Fibroblast of lung (primary cell): ENCODE measurements around the gene JAKMIP3. TPM values are rescaled to one million over a fixed set of nuclear protein-coding genes. Genes with fewer than 3 reads are reported as not detected.

Experiments used
- DNase-seq, 2 donors: peaks; one replicate each; pipeline versions ENCODE4 v3.0.0 to v3.0.0-alpha.2; 2010; ENCODE audit warnings: low read depth in 2 of 2
- H2AFZ ChIP-seq: 2 replicates; pipeline ENCODE4 v1.5.1; 2012; ENCODE audit warnings: low read length, control low read depth, inconsistent platforms
- H3K27ac ChIP-seq: 2 replicates; pipeline ENCODE4 v1.5.1; 2011; ENCODE audit warnings: low read length, control low read depth; ENCODE audit not compliant: insufficient read depth
- H3K27me3 ChIP-seq: 2 replicates; pipeline ENCODE4 v1.5.1; 2011; ENCODE audit warnings: mild to moderate bottlenecking, low read length; ENCODE audit not compliant: control insufficient read depth, insufficient read depth
- H3K36me3 ChIP-seq: 2 replicates; pipeline ENCODE4 v1.5.1; 2011; ENCODE audit warnings: low read length; ENCODE audit not compliant: control insufficient read depth, insufficient read depth
- H3K4me1 ChIP-seq: 2 replicates; pipeline ENCODE4 v1.5.1; 2011; ENCODE audit warnings: low read length; ENCODE audit not compliant: control insufficient read depth, insufficient read depth; ENCODE audit errors: extremely low read depth
- H3K4me2 ChIP-seq: 2 replicates; pipeline ENCODE4 v1.5.1; 2011; ENCODE audit warnings: low read length, control low read depth; ENCODE audit not compliant: insufficient read depth; ENCODE audit errors: extremely low read depth
- H3K4me3 ChIP-seq, 4 experiments: fragments of 200-600 bp in 1 of 4; sonication (generic) in 1 of 4; replicated peaks in 1 of 4; 2 replicates each; pipeline ENCODE4 v1.5.1; 2011 to 2016; ENCODE audit warnings: low read length in 4 of 4, low read depth in 3 of 4, mild to moderate bottlenecking in 3 of 4, control low read depth in 2 of 4, inconsistent platforms in 1 of 4, mixed read lengths in 1 of 4; ENCODE audit not compliant: insufficient read depth in 1 of 4; ENCODE audit errors: control extremely low read depth in 1 of 4
- H3K79me2 ChIP-seq: 2 replicates; pipeline ENCODE4 v1.5.1; 2012; ENCODE audit warnings: mild to moderate bottlenecking, low read length, inconsistent platforms; ENCODE audit not compliant: control insufficient read depth, insufficient read depth
- H3K9ac ChIP-seq: 2 replicates; pipeline ENCODE4 v1.5.1; 2011; ENCODE audit warnings: mild to moderate bottlenecking, low read length, control low read depth; ENCODE audit not compliant: insufficient read depth
- H3K9me3 ChIP-seq: 2 replicates; pipeline ENCODE4 v1.5.1; 2012; ENCODE audit warnings: low read depth, low read length; ENCODE audit not compliant: control insufficient read depth, insufficient read depth
- H4K20me1 ChIP-seq: 2 replicates; pipeline ENCODE4 v1.5.1; 2011; ENCODE audit warnings: low read length; ENCODE audit not compliant: control insufficient read depth, insufficient read depth; ENCODE audit errors: extremely low read depth
- EZH2 ChIP-seq: IDR thresholded peaks from 2 replicates; pipeline ENCODE4 v1.5.1; 2012; ENCODE audit warnings: low read length, control low read depth, mild to moderate bottlenecking; ENCODE audit errors: missing control alignments
- polyA plus RNA-seq, 2 donors: library from polyadenylated mRNA; depleted of rRNA in 1 of 2; stranded (reverse) in 1 of 2; unstranded in 1 of 2; fragments of >200 nt; gene quantifications; 2 replicates each; pipeline ENCODE4 v1.2.1, GENCODE V29; 2011 to 2012; ENCODE audit warnings: missing spikeins in 1 of 2
- total RNA-seq: library from RNA; depleted of rRNA; stranded (reverse); fragments of >200 nt; gene quantifications from 2 replicates; pipeline ENCODE4 v1.2.1, GENCODE V29; 2014
- TF ChIP-seq, protein P1 (sequence below), 2 donors: IDR thresholded peaks in 1 of 2; conservative IDR thresholded peaks in 1 of 2; 1 replicate in 1 of 2; 2 replicates in 1 of 2; pipeline ENCODE4 v1.5.1; 2011 to 2012; ENCODE audit warnings: low read length in 2 of 2, control low read depth in 1 of 2, inconsistent platforms in 1 of 2, low read depth in 1 of 2, mild to moderate bottlenecking in 1 of 2

JAKMIP3 gene
- total and polyA plus RNA-seq, 2 donors (not counting 1 experiment from before 2014, with no cell fraction given) = 0.17 TPM

DNA sequence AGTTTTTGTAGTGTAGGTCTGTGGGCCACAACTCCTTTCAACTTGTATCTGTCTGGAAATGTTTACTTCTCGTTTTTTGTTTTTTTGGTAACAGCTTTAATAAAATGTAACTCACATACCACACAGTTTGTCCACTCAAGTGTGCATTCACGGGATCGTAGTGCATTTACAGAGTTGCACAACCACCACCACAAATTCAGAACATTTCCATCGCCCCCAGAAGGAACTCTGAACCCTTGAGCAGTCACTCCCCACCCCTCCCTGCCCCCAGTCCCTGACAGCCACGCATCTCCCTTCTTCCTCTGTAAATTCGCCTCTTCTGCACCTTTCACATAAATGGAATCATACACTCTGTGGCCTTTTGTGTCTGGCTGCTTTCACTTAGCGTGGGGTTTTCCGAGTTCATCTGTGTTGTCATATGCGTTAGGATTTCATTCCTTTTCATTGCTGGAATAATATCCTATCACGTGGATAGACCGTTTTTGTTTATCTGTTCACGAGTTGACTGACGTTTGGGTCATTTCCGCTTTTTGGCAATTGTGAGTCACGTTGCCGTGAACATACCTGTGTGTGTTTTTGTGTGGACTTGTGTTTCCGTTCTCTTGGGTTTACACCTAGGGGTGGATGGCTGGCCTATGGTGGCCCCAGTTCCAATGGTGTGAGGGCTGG lies 10.3 kb downstream of the JAKMIP3 start:
- Histone ChIP-seq H3K9me3 (no peaks in the 10 kb centered on the region), H3K4me1 (no peaks in the 10 kb centered on the region), H3K9ac (no peak overlapping the region), H3K27me3 (no peaks in the 10 kb centered on the region), H3K79me2 (no peaks in the 10 kb centered on the region), H3K4me3 (no peak overlapping the region), H3K36me3 (no peaks in the 10 kb centered on the region), H2AFZ (no peak overlapping the region), H3K4me2 (no peak overlapping the region), H4K20me1 (no peaks in the 10 kb centered on the region), H3K27ac (no peak overlapping the region)
- TF ChIP-seq, protein P1, sequence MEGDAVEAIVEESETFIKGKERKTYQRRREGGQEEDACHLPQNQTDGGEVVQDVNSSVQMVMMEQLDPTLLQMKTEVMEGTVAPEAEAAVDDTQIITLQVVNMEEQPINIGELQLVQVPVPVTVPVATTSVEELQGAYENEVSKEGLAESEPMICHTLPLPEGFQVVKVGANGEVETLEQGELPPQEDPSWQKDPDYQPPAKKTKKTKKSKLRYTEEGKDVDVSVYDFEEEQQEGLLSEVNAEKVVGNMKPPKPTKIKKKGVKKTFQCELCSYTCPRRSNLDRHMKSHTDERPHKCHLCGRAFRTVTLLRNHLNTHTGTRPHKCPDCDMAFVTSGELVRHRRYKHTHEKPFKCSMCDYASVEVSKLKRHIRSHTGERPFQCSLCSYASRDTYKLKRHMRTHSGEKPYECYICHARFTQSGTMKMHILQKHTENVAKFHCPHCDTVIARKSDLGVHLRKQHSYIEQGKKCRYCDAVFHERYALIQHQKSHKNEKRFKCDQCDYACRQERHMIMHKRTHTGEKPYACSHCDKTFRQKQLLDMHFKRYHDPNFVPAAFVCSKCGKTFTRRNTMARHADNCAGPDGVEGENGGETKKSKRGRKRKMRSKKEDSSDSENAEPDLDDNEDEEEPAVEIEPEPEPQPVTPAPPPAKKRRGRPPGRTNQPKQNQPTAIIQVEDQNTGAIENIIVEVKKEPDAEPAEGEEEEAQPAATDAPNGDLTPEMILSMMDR (conservative IDR thresholded peaks at IDR 0.05 in 1 of 2, IDR thresholded peaks at IDR 0.05 in 1 of 2; ENCODE audit: low read depth in 1 of 2, low read length in 2 of 2) = no peak
- no peak for TF ChIP-seq EZH2
- no peak for DNase-seq

DNA sequence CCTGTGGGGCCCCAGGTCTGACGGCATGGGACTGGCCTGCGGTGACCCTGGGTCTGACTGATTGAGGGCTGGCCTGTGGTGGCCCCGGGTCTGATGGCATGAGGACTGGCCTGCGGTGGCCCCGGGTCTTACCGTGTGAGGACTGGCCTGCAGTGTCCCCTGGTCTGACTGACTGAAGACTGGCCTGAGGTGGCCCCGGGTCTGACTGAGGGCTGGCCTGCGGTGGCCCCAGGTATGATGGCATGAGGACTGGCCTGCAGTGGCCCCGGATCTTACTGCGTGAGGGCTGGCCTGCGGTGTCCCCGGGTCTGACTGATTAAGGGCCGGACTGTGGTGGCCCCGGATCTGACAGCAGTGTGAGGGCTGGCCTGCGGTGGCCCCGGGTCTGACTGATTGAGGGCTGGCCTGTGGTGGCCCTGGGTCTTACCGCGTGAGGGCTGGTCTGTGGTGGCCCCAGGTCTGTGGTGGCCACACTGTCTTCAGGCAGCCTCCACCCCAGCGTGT lies 10.9 kb downstream of the JAKMIP3 start:
- Histone ChIP-seq H3K27ac (no peak overlapping the region), H3K79me2 (no peaks in the 10 kb centered on the region), H3K4me2 (no peak overlapping the region), H2AFZ (no peak overlapping the region), H3K36me3 (no peaks in the 10 kb centered on the region), H4K20me1 (no peaks in the 10 kb centered on the region), H3K4me1 (no peaks in the 10 kb centered on the region), H3K4me3 (no peak overlapping the region), H3K9me3 (no peaks in the 10 kb centered on the region), H3K9ac (no peak overlapping the region), H3K27me3 (no peaks in the 10 kb centered on the region)
- no peak for DNase-seq
- TF ChIP-seq, protein P1 (conservative IDR thresholded peaks at IDR 0.05 in 1 of 2, IDR thresholded peaks at IDR 0.05 in 1 of 2; ENCODE audit: low read depth in 1 of 2, low read length in 2 of 2) = no peak
- TF ChIP-seq EZH2 = no peak

DNA sequence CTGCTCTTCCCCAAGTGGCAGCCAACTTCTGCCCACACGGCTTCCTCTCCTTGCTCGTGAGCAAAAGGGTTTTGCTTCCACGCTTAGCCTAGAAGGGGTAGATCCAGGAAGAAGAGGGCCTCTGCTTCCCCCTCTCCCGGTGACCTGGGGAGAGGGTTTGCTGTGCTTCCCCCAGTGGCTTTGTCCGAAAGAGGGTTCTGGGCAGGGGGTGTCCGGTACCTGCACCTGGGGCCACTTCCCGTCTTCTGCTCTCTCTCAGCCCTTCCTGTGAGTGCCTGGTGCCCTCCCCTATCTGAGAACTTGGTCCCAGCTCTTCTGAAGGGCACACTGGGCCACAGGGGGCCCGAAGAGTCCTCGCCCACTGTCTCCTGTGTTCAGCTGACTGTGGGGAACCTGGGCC lies 11.3 kb downstream of the JAKMIP3 start:
- Histone ChIP-seq H3K4me1 (no peaks in the 10 kb centered on the region), H3K79me2 (no peaks in the 10 kb centered on the region), H3K4me2 (no peak overlapping the region), H3K9me3 (no peaks in the 10 kb centered on the region), H4K20me1 (no peaks in the 10 kb centered on the region), H3K36me3 (no peaks in the 10 kb centered on the region), H3K27ac (no peak overlapping the region), H3K4me3 (no peak overlapping the region), H3K9ac (no peak overlapping the region), H3K27me3 (no peaks in the 10 kb centered on the region), H2AFZ (no peak overlapping the region)
- no peak for TF ChIP-seq EZH2
- TF ChIP-seq, protein P1 (conservative IDR thresholded peaks at IDR 0.05 in 1 of 2, IDR thresholded peaks at IDR 0.05 in 1 of 2; ENCODE audit: low read depth in 1 of 2, low read length in 2 of 2) = no peak
- no peak for DNase-seq
